SK-N-MC (cell line): ENCODE data around the gene DIP2C.

Source experiments
- EZH2 ChIP-seq: fragments of 200-600 bp; sonication (generic); IDR thresholded peaks from one replicate; pipeline ENCODE4 v1.6.1; 2017; ENCODE audit warnings: antibody characterized with exemption
- POLR2AphosphoS5 ChIP-seq: IDR thresholded peaks from 2 replicates; pipeline ENCODE4 v1.6.1; 2012; ENCODE audit warnings: mild to moderate bottlenecking, low read depth, low read length, borderline replicate concordance

DNA sequence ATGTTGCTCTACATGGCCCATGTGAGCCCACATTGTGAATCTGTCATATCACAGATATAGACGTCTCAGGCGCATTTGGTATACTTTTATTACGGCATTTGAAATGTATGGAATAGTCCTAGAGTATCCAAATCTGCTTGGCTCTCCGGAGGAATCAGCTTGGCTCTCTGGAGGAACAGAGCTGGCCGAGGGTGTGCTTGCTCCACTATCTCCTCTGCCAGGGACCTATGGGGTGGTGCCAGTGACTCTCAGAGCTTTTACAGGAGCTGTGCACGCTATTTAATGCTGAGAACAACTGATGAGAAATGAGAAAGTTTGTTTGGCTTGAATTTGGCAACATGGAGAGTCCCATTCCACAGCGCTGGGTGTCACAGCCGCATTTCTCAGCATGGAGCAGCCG lies 410.2 kb downstream of the DIP2C start:
- TF ChIP-seq POLR2AphosphoS5 (no peak), EZH2 (no peak)
